Measurements from ENCODE around the gene CD207. TPM values are rescaled to one million over a fixed set of nuclear protein-coding genes. Genes with fewer than 3 reads are reported as not detected.

CD207 gene
- total and polyA plus RNA-seq, 4 donors, result 0.06 to 1.8 (median 0.49) TPM

- H3K27ac ChIP-seq (ENCODE audit: low read depth in 1 of 2, low read length in 1 of 2), result no peak overlapping the region
- no peaks in the 10 kb centered on the region for H3K9me3 ChIP-seq (ENCODE audit: control insufficient read depth in 4 of 4, insufficient read depth in 3 of 4, low read length in 3 of 4)
- DNase-seq (no peak), ATAC-seq (ENCODE audit: insufficient read depth, low FRiP score) (no peak)
- WGBS, 2 donors, result 70 to 82% methylated on average over 1 of the region's 1 CpG
- no peaks in the 10 kb centered on the region for H3K36me3 ChIP-seq (ENCODE audit: control insufficient read depth in 4 of 4, insufficient read depth in 4 of 4, low read length in 4 of 4)
- TF ChIP-seq CTCF (IDR thresholded peaks at IDR 0.05; ENCODE audit: control extremely low read depth, extremely low read depth), result no peak
- peaks cover 0 to 12% (median 2%) of the 10 kb centered on the region in 3 donors for H3K27me3 ChIP-seq (ENCODE audit: control insufficient read depth in 3 of 3, insufficient read depth in 3 of 3, low read length in 2 of 3)
- H3K9ac ChIP-seq (ENCODE audit: insufficient read depth in 1 of 2, low read length in 2 of 2), result no peak overlapping the region
- no peak overlapping the region for H3K4me3 ChIP-seq
- no peaks in the 10 kb centered on the region for H3K4me1 ChIP-seq (ENCODE audit: control insufficient read depth in 5 of 5, insufficient read depth in 5 of 5, low read length in 5 of 5)
Measured at GRCh38 chr2:70852824-70853223, 17.2 kb upstream of the CD207 start.

- Histone ChIP-seq H3K4me3 (no peak overlapping the region), H3K27ac (ENCODE audit: low read depth in 1 of 2, low read length in 1 of 2) (no peak overlapping the region), H3K9me3 (ENCODE audit: control insufficient read depth in 4 of 4, insufficient read depth in 3 of 4, low read length in 3 of 4) (no peaks in the 10 kb centered on the region), H3K36me3 (ENCODE audit: control insufficient read depth in 4 of 4, insufficient read depth in 4 of 4, low read length in 4 of 4) (no peaks in the 10 kb centered on the region), H3K27me3 (ENCODE audit: control insufficient read depth in 3 of 3, insufficient read depth in 3 of 3, low read length in 2 of 3) (peaks cover 0 to 10% (median 2%) of the 10 kb centered on the region in 3 donors), H3K9ac (ENCODE audit: insufficient read depth in 1 of 2, low read length in 2 of 2) (no peak overlapping the region), H3K4me1 (ENCODE audit: control insufficient read depth in 5 of 5, insufficient read depth in 5 of 5, low read length in 5 of 5) (no peaks in the 10 kb centered on the region)
- WGBS, 2 donors, result 36 to 44% methylated on average over 4 of the region's 4 CpGs
- ATAC-seq (ENCODE audit: insufficient read depth, low FRiP score) (no peak), DNase-seq (no peak)
- TF ChIP-seq CTCF (IDR thresholded peaks at IDR 0.05; ENCODE audit: control extremely low read depth, extremely low read depth), result no peak
Measured at GRCh38 chr2:70851704-70852103, 16.1 kb upstream of the CD207 start.

- no peak overlapping the region for H3K27ac ChIP-seq (ENCODE audit: low read depth in 1 of 2, low read length in 1 of 2)
- ATAC-seq (ENCODE audit: insufficient read depth, low FRiP score), result no peak
- WGBS, 2 donors, result 61 to 76% methylated on average over 2 of the region's 2 CpGs
- DNase-seq, result no peak
- no peak overlapping the region for H3K4me3 ChIP-seq
- H3K9ac ChIP-seq (ENCODE audit: insufficient read depth in 1 of 2, low read length in 2 of 2), result no peak overlapping the region
- no peaks in the 10 kb centered on the region for H3K9me3 ChIP-seq (ENCODE audit: control insufficient read depth in 4 of 4, insufficient read depth in 3 of 4, low read length in 3 of 4)
- no peaks in the 10 kb centered on the region for H3K36me3 ChIP-seq (ENCODE audit: control insufficient read depth in 4 of 4, insufficient read depth in 4 of 4, low read length in 4 of 4)
- peaks cover 0 to 10% (median 2%) of the 10 kb centered on the region in 3 donors for H3K27me3 ChIP-seq (ENCODE audit: control insufficient read depth in 3 of 3, insufficient read depth in 3 of 3, low read length in 2 of 3)
- no peak for TF ChIP-seq CTCF (IDR thresholded peaks at IDR 0.05; ENCODE audit: control extremely low read depth, extremely low read depth)
- H3K4me1 ChIP-seq (ENCODE audit: control insufficient read depth in 5 of 5, insufficient read depth in 5 of 5, low read length in 5 of 5), result no peaks in the 10 kb centered on the region
Measured at GRCh38 chr2:70850925-70851324, 15.3 kb upstream of the CD207 start.

- DNase-seq (no peak), ATAC-seq (ENCODE audit: insufficient read depth, low FRiP score) (no peak)
- Histone ChIP-seq H3K36me3 (ENCODE audit: control insufficient read depth in 4 of 4, insufficient read depth in 4 of 4, low read length in 4 of 4) (no peaks in the 10 kb centered on the region), H3K4me3 (no peak overlapping the region), H3K4me1 (ENCODE audit: control insufficient read depth in 5 of 5, insufficient read depth in 5 of 5, low read length in 5 of 5) (no peaks in the 10 kb centered on the region), H3K27me3 (ENCODE audit: control insufficient read depth in 3 of 3, insufficient read depth in 3 of 3, low read length in 2 of 3) (peaks cover 0 to 3% (median 0%) of the 10 kb centered on the region in 3 donors), H3K9me3 (ENCODE audit: control insufficient read depth in 4 of 4, insufficient read depth in 3 of 4, low read length in 3 of 4) (peaks cover 0 to 7% (median 0%) of the 10 kb centered on the region in 4 donors), H3K27ac (ENCODE audit: low read depth in 1 of 2, low read length in 1 of 2) (no peak overlapping the region), H3K9ac (ENCODE audit: insufficient read depth in 1 of 2, low read length in 2 of 2) (no peak overlapping the region)
- no peak for TF ChIP-seq CTCF (IDR thresholded peaks at IDR 0.05; ENCODE audit: control extremely low read depth, extremely low read depth)
- 79 to 86% methylated on average over 7 of the region's 7 CpGs for WGBS, 2 donors
Measured at GRCh38 chr2:70842401-70842800, 6.8 kb upstream of the CD207 start.

All from lung (tissue), 12 donors.